ENCODE results near the gene DDX59.
A peak's percentile ranks its signal among the peaks of the same experiment; 100 is the strongest.

DDX59 gene

DNA sequence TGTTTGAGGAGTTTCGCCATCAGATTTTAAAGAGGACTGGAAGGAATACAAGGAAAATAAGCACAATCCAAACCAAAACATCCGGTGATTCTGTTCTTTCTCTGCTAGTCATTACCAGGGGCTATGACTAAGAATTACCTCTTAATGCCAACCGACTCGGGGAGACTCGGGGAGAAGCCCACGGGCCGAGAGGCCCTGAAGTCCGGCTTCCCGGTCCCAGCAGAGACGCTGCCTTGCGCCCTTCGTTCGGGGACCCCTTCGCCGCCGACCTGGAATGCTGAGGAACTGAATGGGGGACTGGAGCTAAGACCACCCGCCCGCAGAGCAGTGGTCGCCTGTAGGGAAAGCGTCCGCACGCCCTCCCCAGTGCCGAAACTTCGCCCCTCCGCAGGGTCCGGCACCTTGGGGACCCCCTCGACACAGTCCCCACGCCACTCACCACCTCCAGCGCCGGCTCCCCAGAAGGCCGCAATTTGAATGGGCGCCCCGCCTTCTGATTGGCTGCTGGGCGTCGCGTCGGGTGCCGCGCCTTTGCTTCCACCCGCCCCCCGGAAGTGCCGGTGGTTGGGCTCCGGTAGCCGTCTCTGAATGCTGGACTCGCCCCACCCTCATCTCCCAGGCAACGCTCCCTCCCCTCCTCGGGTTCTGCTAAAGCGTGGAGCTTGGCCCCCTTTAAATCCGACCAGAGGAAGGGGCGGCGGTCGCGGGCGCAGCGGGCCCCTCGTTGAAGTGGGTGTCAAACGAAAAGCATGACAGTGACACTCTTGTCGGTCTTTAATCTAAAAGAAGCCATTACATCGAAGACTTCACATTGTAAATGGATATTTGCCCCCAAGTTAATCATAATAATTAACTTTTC lies 49.2 kb downstream of the DDX59 start, which contains the start of gene KIF14:
TSS of gene KIF14 (minus strand) at position 479 of the 859 bp plus-strand sequence. CDS start 2,028 bp downstream, outside the sequence.
- Histone ChIP-seq H3K27me3 (ENCODE audit: insufficient read depth, insufficient read length) (no peaks in the 10 kb centered on the region), H3K4me3 (ENCODE audit: insufficient read length, low read depth) (peak within 1 kb of the TSS; percentile 95), H3K4me1 (ENCODE audit: insufficient read depth, insufficient read length) (no peaks in the 10 kb centered on the region), H3K36me3 (ENCODE audit: insufficient read depth, insufficient read length, low read length) (peaks cover 31% of the 10 kb centered on the region), H3K9me3 (ENCODE audit: insufficient read depth, low read length) (no peaks in the 10 kb centered on the region), H3K9ac (ENCODE audit: insufficient read length, low read depth) (peak within 1 kb of the TSS; percentile 98)
- no peak for TF ChIP-seq ZNF274 (IDR thresholded peaks at IDR 0.05; ENCODE audit: low read depth, low read length)
- no peak for TF ChIP-seq SUZ12 (IDR thresholded peaks at IDR 0.05; ENCODE audit: extremely low read depth, insufficient read depth, insufficient read length)
- no peak for TF ChIP-seq YY1 (IDR thresholded peaks at IDR 0.05; ENCODE audit: insufficient read depth, insufficient read length)
- DNase-seq (ENCODE audit: low read depth, low spot score): peak; percentile 94

DNA sequence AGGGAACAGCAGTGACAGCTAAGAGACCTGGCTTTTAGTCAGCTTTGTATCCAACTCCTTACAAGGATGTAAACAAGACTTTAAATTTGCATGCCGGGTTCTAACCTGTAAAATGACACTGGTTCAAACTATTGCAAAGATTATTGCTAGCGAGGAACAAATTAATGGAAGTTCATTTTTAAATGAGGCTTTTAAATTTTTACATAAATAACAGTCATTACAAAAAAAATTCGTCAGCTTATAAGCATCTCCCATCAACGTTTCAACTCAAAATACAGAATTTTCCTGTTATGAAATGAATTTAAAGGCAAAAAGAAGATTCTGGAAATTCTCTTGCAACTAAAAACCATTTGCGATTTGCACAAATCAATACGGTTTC lies 49.8 kb downstream of the DDX59 start:
- no peaks in the 10 kb centered on the region for H3K4me1 ChIP-seq (ENCODE audit: insufficient read depth, insufficient read length)
- no peaks in the 10 kb centered on the region for H3K9me3 ChIP-seq (ENCODE audit: insufficient read depth, low read length)
- peaks cover 37% of the 10 kb centered on the region for H3K36me3 ChIP-seq (ENCODE audit: insufficient read depth, insufficient read length, low read length)
- no peak for DNase-seq (ENCODE audit: low read depth, low spot score)
- TF ChIP-seq SUZ12 (IDR thresholded peaks at IDR 0.05; ENCODE audit: extremely low read depth, insufficient read depth, insufficient read length): no peak
- TF ChIP-seq YY1 (IDR thresholded peaks at IDR 0.05; ENCODE audit: insufficient read depth, insufficient read length): no peak
- TF ChIP-seq ZNF274 (IDR thresholded peaks at IDR 0.05; ENCODE audit: low read depth, low read length): no peak
- H3K27me3 ChIP-seq (ENCODE audit: insufficient read depth, insufficient read length): no peaks in the 10 kb centered on the region
- H3K9ac ChIP-seq (ENCODE audit: insufficient read length, low read depth): peak overlapping the region; percentile 98
- peak overlapping the region; percentile 95 for H3K4me3 ChIP-seq (ENCODE audit: insufficient read length, low read depth)

DNA sequence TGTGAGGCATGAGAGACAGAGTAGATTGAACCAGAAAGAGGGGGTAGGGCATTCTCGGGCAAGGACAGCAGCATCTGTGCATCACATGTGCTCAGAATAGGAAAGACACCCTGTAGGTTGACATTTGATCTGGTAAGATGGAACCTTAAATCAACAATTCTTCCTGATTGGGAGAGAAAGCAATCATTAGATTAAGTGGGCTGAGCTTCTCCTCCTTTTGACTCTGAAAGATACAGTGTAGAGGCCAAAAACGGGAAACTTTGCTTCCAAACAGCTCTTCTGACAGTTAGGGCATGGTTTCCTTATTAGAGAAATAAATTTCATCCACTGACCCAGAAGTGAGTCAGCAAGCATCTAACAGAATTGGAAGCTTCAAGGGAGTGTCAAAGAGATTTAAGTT lies 58.9 kb downstream of the DDX59 start:
- TF ChIP-seq ZNF274 (IDR thresholded peaks at IDR 0.05; ENCODE audit: low read depth, low read length) (no peak), YY1 (IDR thresholded peaks at IDR 0.05; ENCODE audit: insufficient read depth, insufficient read length) (no peak), SUZ12 (IDR thresholded peaks at IDR 0.05; ENCODE audit: extremely low read depth, insufficient read depth, insufficient read length) (no peak)
- no peak overlapping the region for H3K4me3 ChIP-seq (ENCODE audit: insufficient read length, low read depth)
- no peak for DNase-seq (ENCODE audit: low read depth, low spot score)

DNA sequence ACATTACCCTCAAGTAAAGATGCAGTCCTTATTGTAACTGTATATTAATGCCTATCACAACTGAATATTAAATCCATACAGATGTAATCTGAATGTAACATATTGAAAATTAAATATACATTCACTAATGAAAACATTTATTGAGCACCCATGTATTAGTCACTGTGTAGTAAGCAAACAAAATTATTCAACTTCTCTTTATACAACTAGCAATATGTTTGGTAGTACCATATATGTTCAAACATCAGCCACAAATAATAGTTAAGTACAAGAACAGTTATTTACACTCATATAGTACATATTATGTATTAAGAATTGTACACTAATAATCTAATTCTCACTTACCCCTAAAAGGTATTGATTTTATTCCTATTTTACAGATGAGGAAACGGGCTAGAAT lies 67.1 kb downstream of the DDX59 start:
- Histone ChIP-seq H3K4me3 (ENCODE audit: insufficient read length, low read depth) (no peak overlapping the region), H3K4me1 (ENCODE audit: insufficient read depth, insufficient read length) (no peaks in the 10 kb centered on the region), H3K9me3 (ENCODE audit: insufficient read depth, low read length) (no peaks in the 10 kb centered on the region), H3K9ac (ENCODE audit: insufficient read length, low read depth) (no peak overlapping the region), H3K36me3 (ENCODE audit: insufficient read depth, insufficient read length, low read length) (peaks cover 97% of the 10 kb centered on the region), H3K27me3 (ENCODE audit: insufficient read depth, insufficient read length) (no peaks in the 10 kb centered on the region)
- TF ChIP-seq ZNF274 (IDR thresholded peaks at IDR 0.05; ENCODE audit: low read depth, low read length) (no peak), YY1 (IDR thresholded peaks at IDR 0.05; ENCODE audit: insufficient read depth, insufficient read length) (no peak), SUZ12 (IDR thresholded peaks at IDR 0.05; ENCODE audit: extremely low read depth, insufficient read depth, insufficient read length) (no peak)
- no peak for DNase-seq (ENCODE audit: low read depth, low spot score)

More for the DNA sequence above, 58.9 kb downstream of the DDX59 start:
- Histone ChIP-seq H3K4me1 (ENCODE audit: insufficient read depth, insufficient read length) (no peaks in the 10 kb centered on the region), H3K27me3 (ENCODE audit: insufficient read depth, insufficient read length) (no peaks in the 10 kb centered on the region), H3K9ac (ENCODE audit: insufficient read length, low read depth) (no peak overlapping the region), H3K9me3 (ENCODE audit: insufficient read depth, low read length) (no peaks in the 10 kb centered on the region), H3K36me3 (ENCODE audit: insufficient read depth, insufficient read length, low read length) (peaks cover 88% of the 10 kb centered on the region)
